ENCODE measurements around the gene ALDH4A1. TPM values are rescaled to one million over a fixed set of nuclear protein-coding genes. Genes with fewer than 3 reads are reported as not detected.

ALDH4A1 gene
- total and polyA plus RNA-seq, 2 of the 4 experiments (the other 2 are of a cell fraction): 8.6 to 21.1 TPM

GRCh38 chr1:18879215-18879790, 23.1 kb downstream of the ALDH4A1 start:
- Histone ChIP-seq H3K9me3 (ENCODE audit: control insufficient read depth, insufficient read depth, low read length) (no peaks in the 10 kb centered on the region), H3K14ac (replicated peaks; ENCODE audit: low read depth, low read length) (no peak overlapping the region), H4K91ac (ENCODE audit: insufficient read depth, low read depth, low read length) (no peak overlapping the region), H4K20me1 (ENCODE audit: insufficient read depth, low read length) (no peaks in the 10 kb centered on the region), H3K36me3 (ENCODE audit: control insufficient read depth, insufficient read depth, low read length) (peaks cover 2% of the 10 kb centered on the region), H3K4me1 (ENCODE audit: control insufficient read depth, insufficient read depth, low read length) (no peaks in the 10 kb centered on the region), H3K56ac (ENCODE audit: extremely low read depth, insufficient read depth, low read length) (no peak overlapping the region), H2AK5ac (ENCODE audit: low read depth, low read length) (no peak overlapping the region), H3K18ac (ENCODE audit: low read depth, low read length) (no peak overlapping the region), H3K4me2 (ENCODE audit: low read depth, low read length) (no peak overlapping the region), H3K9me1 (ENCODE audit: insufficient read depth, low read length) (no peaks in the 10 kb centered on the region), H3K27ac (ENCODE audit: insufficient read depth, low read length) (no peak overlapping the region), H2BK20ac (ENCODE audit: low read depth, low read length) (no peak overlapping the region), H2AFZ (replicated peaks; ENCODE audit: low read length, poor library complexity) (no peak overlapping the region), H3K27me3 (ENCODE audit: control insufficient read depth, insufficient read depth, low read length) (no peaks in the 10 kb centered on the region), H2BK5ac (ENCODE audit: low read depth, low read length, poor library complexity, severe bottlenecking) (no peak overlapping the region), H3K79me1 (ENCODE audit: low read depth in 1 of 2, low read length in 2 of 2) (no peaks in the 10 kb centered on the region), H3K23ac (ENCODE audit: low read depth, low read length) (no peak overlapping the region), H3K9ac (ENCODE audit: low read depth, low read length) (no peak overlapping the region), H3K4me3 (ENCODE audit: insufficient read depth, low read depth, low read length) (no peak overlapping the region), H2BK120ac (ENCODE audit: low read depth, low read length) (no peak overlapping the region), H2AK9ac (replicated peaks; ENCODE audit: low read depth, low read length, poor library complexity) (no peak overlapping the region), H3K4ac (ENCODE audit: low read depth, low read length) (no peak overlapping the region), H2BK15ac (ENCODE audit: low read depth, low read length) (no peak overlapping the region), H4K8ac (ENCODE audit: low read depth in 2 of 2, low read length in 2 of 2) (no peak overlapping the region), H4K5ac (ENCODE audit: low read depth, low read length) (no peak overlapping the region)
- BruUV-seq (replicated peaks): no TSS peak
- POLR2A ChIA-PET (ENCODE audit: unreplicated experiment): no interaction called here
- no peak for DNase-seq
- intact Hi-C loops (cut with micrococcal nuclease) (no loop called here), in situ Hi-C loops (cut with MboI; ENCODE audit: low sequenced_read_pairs) (loop anchor here (10.0 kb wide), 1 partner anchor 285 kb away; no protein-coding TSS in a partner anchor), dilution Hi-C loops (cut with HindIII; ENCODE audit: low sequenced_read_pairs, unreplicated experiment) (no loop called here)
- no peak for TF ChIP-seq MAFK (IDR thresholded peaks at IDR 0.05; ENCODE audit: low read depth, low read length)
- no peak for TF ChIP-seq USF2 (IDR thresholded peaks at IDR 0.05; ENCODE audit: low read depth, low read length)
- ATAC-seq (ENCODE audit: low read depth): no peak
- CTCF ChIA-PET: no interaction called here
- 86% methylated on average over 5 of the region's 12 CpGs; no CpG with 5 or more reads in 1 of the 2 experiments for WGBS, 2 experiments (ENCODE audit: extremely low coverage in 2 of 2, insufficient read length in 1 of 2)
